ENCODE measurements around the gene TTC32.
"Not testable (repeated sequence)": the region's sequence is repeated elsewhere in the genome, so short reads cannot be mapped to it uniquely, and the experiment has no call there.

The TTC32 gene

GRCh38 chr2:19901442-19902215 lies at the start of gene TTC32:
TTC32 (minus strand) TSS chr2:19901983; CDS start chr2:19901854, 129 bp downstream.
- DNase-seq: peak; percentile 90

- DNase-seq: no peak
These were observed 47.3 kb upstream of the TTC32 start for GRCh38 chr2:19949071-19949470.

- DNase-seq: no peak
These were observed 45.6 kb upstream of the TTC32 start for GRCh38 chr2:19947184-19947940.

GRCh38 chr2:19944205-19944845 lies 42.5 kb upstream of the TTC32 start:
- DNase-seq: no peak

GRCh38 chr2:19943189-19943588 lies 41.4 kb upstream of the TTC32 start:
- no peak for DNase-seq

GRCh38 chr2:19942199-19942598 lies 40.4 kb upstream of the TTC32 start:
- DNase-seq: no peak

- DNase-seq: no peak
These were observed 35.2 kb upstream of the TTC32 start for GRCh38 chr2:19937004-19937403.

DNA sequence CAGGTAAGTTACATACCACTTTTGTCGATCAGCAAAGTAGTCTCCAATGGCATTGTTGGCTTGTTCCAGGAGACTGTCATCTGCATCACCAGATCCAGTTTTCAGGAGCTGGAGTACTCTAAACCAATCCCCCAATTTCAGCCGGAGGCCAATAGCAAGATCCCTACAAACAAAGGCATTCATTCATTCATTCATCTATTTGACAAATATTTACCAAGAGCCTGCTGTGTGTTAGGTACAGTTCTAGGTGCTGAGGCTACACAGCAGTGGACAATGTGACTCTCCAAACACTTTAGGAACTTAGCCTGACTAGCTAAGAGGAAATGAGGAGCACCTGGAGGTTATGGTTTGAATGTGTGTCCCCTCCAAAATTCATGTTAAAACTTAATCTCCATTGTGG lies 34.4 kb upstream of the TTC32 start:
- no peak for DNase-seq

DNA sequence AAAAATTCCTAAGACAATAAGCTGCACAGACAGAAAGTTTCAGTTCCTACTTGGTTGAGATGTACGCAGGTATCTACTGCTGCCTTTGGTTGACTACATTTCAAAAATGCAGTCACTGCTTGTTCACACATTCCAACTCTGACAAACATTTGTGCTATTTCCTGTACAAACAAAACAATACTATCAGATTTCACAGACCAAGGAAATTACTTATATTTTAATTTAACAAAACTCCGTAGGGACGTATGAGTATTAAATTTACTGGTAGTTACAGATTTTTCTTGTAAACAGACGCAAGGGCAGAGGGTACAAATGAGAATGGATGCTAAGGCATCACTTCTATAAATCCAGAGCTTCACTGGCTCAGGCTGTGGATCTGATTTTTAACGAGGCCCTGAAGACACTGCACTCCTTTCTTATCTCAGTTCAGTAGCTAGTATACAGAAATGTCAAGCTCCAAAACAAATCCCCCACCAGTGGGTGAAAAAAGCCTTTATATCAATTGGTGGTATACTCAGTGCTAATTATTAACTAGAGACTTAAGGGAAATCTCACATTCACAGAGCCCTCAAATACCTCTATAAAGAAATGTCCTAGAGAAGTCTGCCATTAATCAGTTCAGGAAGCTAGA lies 31.7 kb upstream of the TTC32 start:
- peak; percentile 22 for DNase-seq

GRCh38 chr2:19932928-19933327 lies 31.1 kb upstream of the TTC32 start:
- DNase-seq: no peak

DNA sequence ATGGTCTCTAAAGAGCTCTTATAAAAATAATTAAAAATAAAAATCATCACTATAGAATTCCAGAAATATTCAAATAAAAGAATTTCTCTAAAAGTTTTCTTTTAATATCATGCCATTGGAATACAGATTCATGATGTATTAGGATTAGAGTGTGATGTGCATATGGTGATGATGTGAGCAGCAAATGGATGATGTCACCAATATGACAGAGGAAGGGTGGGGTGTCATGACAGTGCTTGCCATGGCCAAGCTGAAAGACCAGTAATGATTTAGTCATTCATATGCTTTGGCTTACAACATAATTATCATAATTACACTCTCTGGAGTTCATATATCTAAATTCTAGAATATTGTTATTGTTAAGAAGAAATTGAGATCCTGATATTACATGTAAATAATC lies 27.4 kb upstream of the TTC32 start:
- DNase-seq: no peak

GRCh38 chr2:19927816-19928215 lies 26.0 kb upstream of the TTC32 start:
- not testable (repeated sequence) for DNase-seq

- not testable (repeated sequence) for DNase-seq
These were observed 22.7 kb upstream of the TTC32 start for GRCh38 chr2:19924526-19924925.

- not testable (repeated sequence) for DNase-seq
These were observed 20.4 kb upstream of the TTC32 start for GRCh38 chr2:19922188-19922587.

GRCh38 chr2:19916385-19916950 lies 14.7 kb upstream of the TTC32 start:
- DNase-seq: no peak

DNA sequence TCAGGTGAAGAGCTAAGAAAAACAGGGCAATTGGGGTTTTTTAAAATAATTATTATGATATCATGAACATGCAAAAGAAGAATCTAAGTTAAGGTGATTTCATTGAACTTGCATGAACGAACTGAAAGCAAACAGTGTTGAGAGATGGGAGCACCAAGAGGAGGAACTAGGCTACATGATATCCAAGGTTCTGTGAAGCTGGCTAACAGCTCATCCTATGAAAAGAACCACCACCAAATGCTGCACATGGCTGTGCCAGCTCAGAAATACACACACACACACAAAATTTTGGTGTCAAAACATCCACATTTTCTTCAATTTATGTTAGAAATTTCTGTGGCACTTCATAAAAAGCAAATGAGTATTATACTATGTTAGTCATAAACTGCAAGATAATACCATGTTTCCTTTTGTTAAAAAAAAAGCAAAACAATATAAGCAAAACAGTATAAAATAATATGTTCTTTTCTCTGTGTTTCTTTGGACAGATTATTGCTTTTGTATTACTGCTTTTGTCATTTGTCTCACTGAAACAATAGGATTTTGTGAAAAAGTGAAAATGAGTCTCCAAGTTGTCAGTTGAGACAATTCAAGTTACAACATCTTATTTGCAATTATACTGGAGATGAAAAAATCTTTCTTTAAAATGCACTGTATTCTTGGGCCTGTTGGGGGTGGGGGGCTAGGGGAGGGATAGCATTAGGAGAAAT lies 12.6 kb upstream of the TTC32 start:
- DNase-seq: no peak

GRCh38 chr2:19911808-19912509 lies 10.2 kb upstream of the TTC32 start:
- DNase-seq: peak; percentile 26

DNA sequence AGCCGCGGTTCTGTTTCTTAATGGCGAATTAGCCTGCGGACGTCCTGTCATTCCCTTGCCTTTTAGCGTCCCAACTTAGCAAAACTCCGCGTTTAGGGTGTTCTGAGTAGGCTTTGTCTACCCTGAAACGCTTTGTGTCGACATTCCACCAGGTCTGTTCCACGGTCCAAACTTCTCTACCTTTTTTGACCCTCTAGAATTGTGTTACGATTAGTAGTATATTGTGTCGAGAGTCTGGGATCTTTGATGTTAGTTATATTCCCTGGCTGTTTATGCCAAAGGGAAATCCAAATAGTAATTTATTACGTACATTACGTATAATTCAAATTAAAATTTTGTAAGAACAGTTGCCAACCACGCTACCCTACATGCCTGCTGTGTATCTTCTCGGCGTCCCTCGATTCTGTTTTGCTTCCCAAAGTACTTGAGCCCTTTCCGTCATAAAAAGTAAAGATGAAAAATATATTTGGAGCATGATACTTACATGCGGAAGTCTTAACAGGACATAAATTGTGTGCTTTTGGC lies 495 bp upstream of the TTC32 start:
- DNase-seq: no peak

GRCh38 chr2:19900931-19901441 lies 797 bp downstream of the TTC32 start:
- no peak for DNase-seq

- DNase-seq: no peak
These were observed 1.5 kb downstream of the TTC32 start for GRCh38 chr2:19899985-19900930.

Measured in NCI-H226 (cell line).